Measurements from ENCODE around the gene DEF6.

The DEF6 gene

DNA sequence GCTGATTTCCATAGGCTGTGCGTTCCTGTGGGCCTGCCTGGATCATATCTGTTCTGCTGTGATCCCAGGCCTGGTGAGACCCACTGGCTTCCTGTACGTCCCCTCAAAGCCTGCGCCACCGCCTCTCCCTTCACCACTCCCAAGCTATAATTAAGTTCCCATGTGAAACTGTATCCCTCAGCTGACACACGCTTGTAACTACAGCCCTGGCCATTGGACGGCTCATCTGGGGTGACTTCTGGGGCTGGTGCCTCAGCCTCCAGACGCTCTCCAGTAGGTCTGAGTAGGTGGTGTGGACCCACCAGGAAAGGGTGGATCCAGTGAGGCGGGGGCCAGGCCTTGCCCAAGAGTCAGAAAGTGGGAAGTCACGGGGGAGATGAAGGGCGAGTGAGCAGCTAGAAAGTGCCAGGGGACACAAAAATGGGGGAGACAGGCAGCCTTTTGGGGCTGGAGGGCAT lies 65.7 kb downstream of the DEF6 start:
- intact Hi-C loops (cut with DNase I) = no loop called here
- DNase-seq = no peak

DNA sequence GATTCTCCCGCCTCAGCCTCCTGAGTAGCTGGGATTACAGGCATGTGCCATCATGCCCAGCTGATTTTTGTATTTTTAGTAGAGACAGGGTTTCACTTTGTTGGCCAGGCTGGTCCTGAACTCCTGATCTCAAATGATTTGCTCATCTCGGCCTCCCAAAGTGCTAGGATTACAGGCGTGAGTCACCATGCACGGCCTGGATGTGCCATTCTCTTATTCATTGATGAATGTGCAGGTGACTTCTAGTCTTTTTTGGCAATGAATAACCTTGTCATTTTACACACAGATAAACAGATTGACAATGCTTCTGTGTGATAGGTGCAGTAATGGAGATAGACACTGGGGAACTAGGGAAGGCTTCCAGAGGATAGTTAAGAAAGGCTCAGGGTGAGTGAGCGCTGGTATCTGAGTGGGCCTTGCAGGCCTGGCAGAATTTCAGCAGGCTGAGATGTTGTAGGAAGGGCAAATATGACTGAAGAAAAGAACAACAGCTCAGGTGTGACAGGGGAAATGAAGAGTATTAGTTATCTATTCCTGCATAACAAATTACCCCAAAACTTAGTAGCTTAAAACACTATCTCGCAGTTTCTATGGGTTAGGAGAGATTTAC lies 68.1 kb downstream of the DEF6 start:
- DNase-seq = no peak
- intact Hi-C loops (cut with DNase I) = no loop called here

DNA sequence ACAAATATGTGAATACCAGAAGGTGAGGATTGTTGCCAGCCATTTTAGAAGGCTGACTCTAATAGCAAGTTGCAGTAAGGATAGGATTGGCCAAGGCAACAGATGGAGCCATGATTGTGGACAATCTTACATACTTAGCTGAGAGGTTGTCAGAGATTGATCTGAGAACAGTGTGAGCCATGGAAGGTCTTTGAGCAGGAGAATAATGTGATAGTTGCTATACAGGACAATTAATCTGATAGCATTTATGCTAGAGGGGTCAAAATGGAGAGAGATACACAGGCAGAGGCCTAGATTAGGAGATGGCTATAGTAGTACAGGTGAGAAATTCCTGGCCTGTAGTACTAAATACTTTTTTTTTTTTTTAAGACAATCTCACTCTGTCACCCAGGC lies 68.6 kb downstream of the DEF6 start:
- DNase-seq = no peak
- intact Hi-C loops (cut with DNase I) = no loop called here

DNA sequence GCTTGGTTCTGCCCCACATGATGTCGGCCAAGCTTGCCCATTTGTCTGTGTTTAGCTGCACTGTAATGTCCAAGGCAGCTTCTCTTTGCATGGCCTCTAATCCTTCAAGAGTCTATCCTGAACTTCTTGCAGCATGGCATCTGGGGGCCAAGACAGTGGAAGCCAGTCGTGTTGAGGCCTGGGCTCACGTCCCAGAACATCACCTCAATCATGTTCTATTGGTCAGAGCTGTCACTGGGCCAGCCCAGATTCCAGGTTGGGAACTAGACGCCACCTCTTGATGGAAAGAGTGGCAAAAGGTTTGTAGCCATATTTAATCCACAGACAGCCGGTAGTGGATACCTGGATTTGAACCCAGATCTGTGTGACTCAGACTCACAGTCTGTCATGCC lies 70.0 kb downstream of the DEF6 start:
- no peak for DNase-seq
- intact Hi-C loops (cut with DNase I) = no loop called here

DNA sequence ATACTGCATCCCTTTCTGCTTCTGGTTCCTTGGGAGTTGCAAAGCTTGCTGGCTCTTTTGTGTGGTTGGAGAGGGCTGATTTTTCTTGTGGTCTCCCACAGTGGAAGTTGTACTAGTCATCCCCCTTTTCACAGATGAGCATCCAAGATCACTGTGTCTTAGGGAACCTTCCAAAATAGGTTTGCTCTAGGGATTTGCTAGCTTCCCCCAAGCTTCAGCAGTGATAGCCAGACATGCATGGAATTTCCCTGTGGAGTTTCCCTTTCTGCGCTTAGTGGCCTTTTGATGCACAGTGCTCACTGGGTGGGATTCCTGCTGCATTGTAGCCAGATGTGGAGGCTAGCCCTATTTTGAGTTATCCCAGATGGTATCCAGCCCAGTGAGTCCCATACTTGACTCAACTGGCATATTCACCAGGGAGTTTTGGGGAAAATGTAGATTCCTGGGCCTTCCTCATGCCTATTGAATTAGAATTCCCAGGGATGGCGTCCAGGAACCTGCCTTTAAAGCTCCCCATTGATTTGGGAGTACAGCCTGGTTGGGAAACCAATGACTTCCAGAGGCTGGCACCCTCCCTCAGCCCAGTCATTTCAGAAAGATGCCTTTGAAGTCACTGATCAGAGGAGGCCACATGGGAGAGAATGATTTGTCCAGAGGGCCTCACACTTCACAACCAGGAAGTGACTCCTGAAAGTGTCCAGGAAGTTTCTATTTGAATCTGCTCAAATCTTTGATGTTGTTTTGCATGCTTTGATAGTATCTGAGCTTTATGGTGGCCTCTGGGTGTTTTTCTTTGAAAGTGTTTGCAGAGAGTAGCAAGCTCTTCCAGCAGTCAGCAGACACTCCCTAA lies 70.6 kb downstream of the DEF6 start:
- DNase-seq = no peak
- intact Hi-C loops (cut with DNase I) = no loop called here

DNA sequence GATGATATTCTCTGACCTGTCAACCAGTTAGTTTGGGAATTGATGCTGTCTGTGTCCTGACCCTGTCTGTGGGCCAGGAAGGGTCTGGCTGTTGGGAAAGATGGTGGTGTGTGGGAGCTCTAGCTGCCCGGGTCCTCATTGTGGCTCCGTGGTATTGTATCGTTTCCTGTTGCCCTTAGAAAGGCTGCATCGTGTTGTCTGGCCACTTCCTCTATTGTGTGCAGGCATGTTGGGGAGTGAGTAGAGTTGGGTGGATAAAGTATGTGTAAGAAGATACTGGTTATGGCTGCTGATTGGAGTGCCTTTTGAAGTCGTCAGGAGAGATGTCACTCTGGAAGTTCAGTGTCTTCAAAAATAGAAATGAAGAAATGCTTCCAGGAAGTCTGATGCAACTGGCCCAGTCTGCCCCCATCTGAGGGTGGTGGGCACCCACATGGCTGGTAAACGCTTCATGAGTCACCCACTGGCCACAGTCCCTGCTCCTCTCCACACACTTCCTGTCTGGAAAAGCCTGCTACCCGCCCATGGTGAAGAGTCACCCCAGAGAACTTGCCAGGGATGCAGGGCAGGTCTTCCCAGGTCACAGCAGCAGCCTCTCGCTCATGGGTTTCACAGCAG lies 72.6 kb downstream of the DEF6 start:
- intact Hi-C loops (cut with DNase I) = no loop called here
- peak in 32 of 42 donors; percentile 10 to 74 (median 46) for DNase-seq

DNA sequence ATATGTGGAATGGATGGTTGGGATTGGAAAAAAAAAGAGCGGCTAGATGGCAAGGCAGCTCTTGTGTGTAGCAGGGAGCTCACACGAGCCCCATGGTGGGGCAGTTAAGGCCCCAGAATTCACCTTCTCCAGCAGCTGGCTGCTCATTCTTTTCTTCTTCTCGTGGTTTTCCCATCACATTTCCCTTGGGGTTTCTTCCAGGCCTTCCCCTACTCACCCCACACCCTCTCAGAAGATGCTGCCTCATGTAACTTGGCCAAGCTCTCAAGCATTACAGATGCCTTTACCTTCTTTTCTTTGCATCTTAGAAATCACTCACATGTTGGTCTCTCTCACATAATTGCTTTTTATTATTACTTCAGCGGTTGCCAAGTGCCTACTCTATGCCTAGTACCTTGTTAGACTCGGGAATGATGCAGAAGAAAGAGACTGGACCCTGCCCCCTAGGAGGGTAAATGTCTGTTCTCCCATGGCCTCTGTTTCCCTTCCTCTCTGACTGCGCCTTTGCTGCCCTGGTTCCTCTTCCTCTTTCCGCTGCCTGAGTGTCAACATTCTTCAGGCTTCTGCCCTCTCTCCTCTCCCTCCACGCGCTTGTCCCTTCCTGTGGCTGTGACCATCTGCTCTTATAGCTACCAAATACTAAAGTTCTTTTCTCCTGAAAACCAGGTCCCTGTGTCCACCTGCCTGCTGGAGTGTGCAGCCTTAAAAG lies 73.3 kb downstream of the DEF6 start:
- intact Hi-C loops (cut with DNase I) = no loop called here
- DNase-seq = peak in 25 of 42 donors; percentile 14 to 62 (median 41)
